ENCODE measurements around the gene HOTAIR. TPM values are rescaled to one million over a fixed set of nuclear protein-coding genes. Genes with fewer than 3 reads are reported as not detected.

HOTAIR gene
- polyA plus RNA-seq, 1 experiment: not detected

GRCh38 chr12:53980104-53980801 lies 5.5 kb upstream of the HOTAIR start:
- ChIA-PET CTCF (no interaction called here), POLR2A (no interaction called here)
- no peak for DNase-seq (ENCODE audit: low read depth, low spot score)
- Histone ChIP-seq H3K27ac (ENCODE audit: low read depth, low read length) (no peak overlapping the region), H3K4me3 (ENCODE audit: low read depth, low read length) (no peak overlapping the region), H3K9me3 (ENCODE audit: control insufficient read depth, insufficient read depth, low read length) (peaks cover 13% of the 10 kb centered on the region), H3K27me3 (ENCODE audit: control insufficient read depth, insufficient read depth, low read length) (peaks cover 92% of the 10 kb centered on the region)
- no peak for TF ChIP-seq CTCF (IDR thresholded peaks at IDR 0.05; ENCODE audit: low read depth, low read length)

- Histone ChIP-seq H3K27me3 (ENCODE audit: control insufficient read depth, insufficient read depth, low read length) (peaks cover 93% of the 10 kb centered on the region), H3K4me3 (ENCODE audit: low read depth, low read length) (no peak overlapping the region), H3K9me3 (ENCODE audit: control insufficient read depth, insufficient read depth, low read length) (peaks cover 6% of the 10 kb centered on the region; the same call in 1 of the 2 replicates), H3K27ac (ENCODE audit: low read depth, low read length) (no peak overlapping the region)
- DNase-seq (ENCODE audit: low read depth, low spot score): no peak
- ChIA-PET POLR2A (no interaction called here), CTCF (interaction anchor here (0.6 kb wide), 1 partner anchor 346 kb away, joined by 5 read pairs; the partner anchor contains the start of gene COPZ1)
- TF ChIP-seq CTCF (IDR thresholded peaks at IDR 0.05; ENCODE audit: low read depth, low read length): no peak
These were observed 4.0 kb upstream of the HOTAIR start for GRCh38 chr12:53978477-53979356.

GRCh38 chr12:53977596-53978445 lies 3.1 kb upstream of the HOTAIR start:
- ChIA-PET CTCF (interaction anchor here (0.6 kb wide), 1 partner anchor 347 kb away, joined by 5 read pairs; the partner anchor contains the start of gene COPZ1), POLR2A (no interaction called here)
- Histone ChIP-seq H3K9me3 (ENCODE audit: control insufficient read depth, insufficient read depth, low read length) (peaks cover 11% of the 10 kb centered on the region), H3K27ac (ENCODE audit: low read depth, low read length) (no peak overlapping the region), H3K27me3 (ENCODE audit: control insufficient read depth, insufficient read depth, low read length) (peaks cover 93% of the 10 kb centered on the region), H3K4me3 (ENCODE audit: low read depth, low read length) (no peak overlapping the region)
- no peak for TF ChIP-seq CTCF (IDR thresholded peaks at IDR 0.05; ENCODE audit: low read depth, low read length)
- DNase-seq (ENCODE audit: low read depth, low spot score): no peak

- H3K27ac ChIP-seq (ENCODE audit: low read depth, low read length): no peak overlapping the region
- no peak for DNase-seq (ENCODE audit: low read depth, low spot score)
- TF ChIP-seq CTCF (IDR thresholded peaks at IDR 0.05; ENCODE audit: low read depth, low read length): no peak
- peaks cover 93% of the 10 kb centered on the region for H3K27me3 ChIP-seq (ENCODE audit: control insufficient read depth, insufficient read depth, low read length)
- ChIA-PET CTCF (interaction anchor here (1.1 kb wide), 1 partner anchor 29 kb away, joined by 3 read pairs; no protein-coding TSS in a partner anchor), POLR2A (no interaction called here)
- no peak overlapping the region for H3K4me3 ChIP-seq (ENCODE audit: low read depth, low read length)
- H3K9me3 ChIP-seq (ENCODE audit: control insufficient read depth, insufficient read depth, low read length): peaks cover 12% of the 10 kb centered on the region
These were observed 2.3 kb upstream of the HOTAIR start for GRCh38 chr12:53976823-53977595.

Data from AG04450 (cell line).